Suppressor macrophage (primary cell): ENCODE measurements around the gene ITSN1.
"Not testable (repeated sequence)": the region's sequence is repeated elsewhere in the genome, so short reads cannot be mapped to it uniquely, and the experiment has no call there.

Experiments
- DNase-seq, 4 experiments: peaks; one replicate each; pipeline ENCODE4 v3.0.0-alpha.2; 2020 to 2022

Gene ITSN1

DNA sequence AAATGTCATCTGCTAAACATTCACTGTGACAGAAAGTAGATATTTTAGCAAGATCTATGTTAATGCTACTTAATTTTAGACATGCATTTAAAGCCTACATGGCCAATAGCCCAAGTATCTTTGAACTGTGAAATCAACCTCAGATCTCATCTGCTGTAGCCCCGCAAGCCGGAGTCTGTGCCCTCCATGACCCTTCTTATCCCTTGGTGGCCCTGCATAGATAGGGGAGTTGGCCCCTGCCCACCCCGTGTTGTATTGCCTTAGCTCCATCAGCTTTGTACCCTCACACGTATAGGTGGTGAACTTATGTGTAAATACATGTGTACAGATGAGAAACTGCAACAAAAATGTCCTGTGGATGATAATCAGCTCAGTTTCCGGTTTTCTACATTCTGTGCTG lies 254.8 kb downstream of the ITSN1 start:
- no peak for DNase-seq

DNA sequence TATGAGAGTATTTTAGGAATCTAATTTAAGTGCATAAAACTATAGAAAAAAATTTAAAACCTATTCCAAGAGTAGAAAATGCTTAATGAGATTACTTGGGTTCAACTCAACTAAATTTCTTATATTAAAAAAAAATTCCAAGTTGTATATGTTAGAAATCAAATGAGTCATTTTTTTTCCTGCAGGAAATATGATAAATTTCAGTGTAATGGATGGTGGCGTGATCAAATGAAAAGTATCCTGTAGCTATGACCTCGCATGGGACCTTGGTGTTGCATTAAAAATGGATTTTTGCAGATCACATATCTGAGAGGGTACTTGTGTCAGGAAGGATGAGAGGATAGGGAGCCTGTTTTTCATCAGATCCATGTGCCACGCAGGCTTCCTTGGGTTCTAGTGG lies 255.4 kb downstream of the ITSN1 start:
- DNase-seq = no peak

- no peak for DNase-seq
Observed at GRCh38 chr21:33898586-33898985, 256.3 kb downstream of the ITSN1 start.

DNA sequence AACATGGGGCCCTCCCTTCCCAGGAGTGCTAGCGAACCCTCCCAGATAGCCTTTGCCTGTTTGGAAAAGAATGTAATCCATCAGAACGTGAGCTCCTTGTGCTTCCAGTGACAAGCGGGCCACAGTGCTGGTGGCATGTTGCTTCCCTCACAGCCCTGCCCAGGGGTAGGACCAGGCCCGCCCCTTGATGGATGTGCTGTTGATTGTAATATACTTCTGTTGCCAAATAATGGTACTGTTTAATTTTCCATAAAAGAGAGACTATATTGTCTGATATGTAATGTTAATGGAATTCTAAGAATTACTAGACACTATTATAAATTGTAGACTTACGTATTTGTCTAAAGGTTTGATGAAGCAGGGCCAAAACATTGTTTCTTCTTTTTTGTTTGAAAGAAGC lies 256.9 kb downstream of the ITSN1 start:
- no peak for DNase-seq

DNA sequence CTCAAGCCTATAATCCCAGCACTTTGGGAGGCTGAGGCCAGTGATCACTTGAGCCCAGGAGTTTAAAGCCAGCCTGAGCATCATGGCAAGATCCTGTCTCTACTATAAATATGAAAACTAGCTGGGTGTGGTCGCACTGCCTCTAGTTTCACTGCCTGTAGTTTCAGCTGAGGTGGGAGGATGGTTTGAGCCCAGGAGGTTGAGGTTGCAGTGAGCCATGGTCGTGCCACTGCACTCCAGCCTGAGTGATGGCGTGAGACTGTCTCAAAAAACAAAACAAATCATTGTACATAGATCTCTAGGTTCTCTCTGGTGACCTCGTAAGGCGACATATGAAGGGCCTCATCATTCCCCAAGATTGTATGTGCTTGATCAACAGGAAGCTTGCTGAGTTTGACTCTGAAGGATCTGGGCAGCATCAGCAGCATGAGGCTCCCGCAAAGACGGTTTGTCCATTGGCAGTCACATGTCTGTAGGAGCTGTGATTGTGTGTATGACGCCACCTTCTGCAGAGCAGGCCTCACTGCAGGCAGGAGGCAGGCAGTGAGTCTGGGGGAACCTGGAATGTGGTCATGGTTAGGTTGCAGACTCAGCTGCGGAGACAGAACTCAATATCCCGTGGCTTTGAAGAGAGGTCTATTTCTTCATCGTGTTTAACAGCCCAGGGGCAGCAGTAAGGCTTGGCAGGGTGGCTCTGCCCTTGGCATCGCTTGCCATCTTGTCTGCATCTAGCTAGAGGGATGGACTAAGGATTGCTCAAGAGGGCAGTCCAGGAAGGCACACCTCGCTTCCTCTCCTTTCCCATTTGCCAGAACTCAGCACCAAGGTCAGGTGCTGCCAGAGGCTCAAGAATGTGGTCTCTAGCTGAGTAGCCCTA lies 259.3 kb downstream of the ITSN1 start:
- peak in 3 of 4 experiments; percentile 44 to 56 (median 49) for DNase-seq

- no peak for DNase-seq
Observed at GRCh38 chr21:33902349-33902748, 260.0 kb downstream of the ITSN1 start.

DNA sequence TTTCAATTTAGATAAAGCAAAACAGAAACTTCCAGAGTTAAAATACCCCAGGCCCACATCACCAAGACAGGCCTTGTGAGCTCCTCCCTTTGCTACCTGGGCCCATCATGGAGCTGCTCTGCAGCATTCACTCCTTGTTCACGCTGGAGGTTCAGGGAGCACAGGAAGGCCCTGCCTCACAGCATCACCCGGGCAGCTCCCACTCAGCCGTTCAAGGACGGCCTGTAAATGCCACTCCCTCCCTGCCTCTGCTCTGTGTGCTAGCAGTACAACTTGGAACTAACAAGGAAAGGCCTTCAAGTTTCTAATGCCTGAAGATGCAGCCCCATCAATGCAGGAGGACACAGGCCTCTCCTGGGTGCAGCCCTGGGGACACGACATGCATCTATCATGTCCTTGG lies 261.7 kb downstream of the ITSN1 start:
- DNase-seq = no peak

GRCh38 chr21:33908760-33909159 lies 266.5 kb downstream of the ITSN1 start:
- no peak for DNase-seq

GRCh38 chr21:33909756-33910155 lies 267.5 kb downstream of the ITSN1 start:
- DNase-seq = no peak

DNA sequence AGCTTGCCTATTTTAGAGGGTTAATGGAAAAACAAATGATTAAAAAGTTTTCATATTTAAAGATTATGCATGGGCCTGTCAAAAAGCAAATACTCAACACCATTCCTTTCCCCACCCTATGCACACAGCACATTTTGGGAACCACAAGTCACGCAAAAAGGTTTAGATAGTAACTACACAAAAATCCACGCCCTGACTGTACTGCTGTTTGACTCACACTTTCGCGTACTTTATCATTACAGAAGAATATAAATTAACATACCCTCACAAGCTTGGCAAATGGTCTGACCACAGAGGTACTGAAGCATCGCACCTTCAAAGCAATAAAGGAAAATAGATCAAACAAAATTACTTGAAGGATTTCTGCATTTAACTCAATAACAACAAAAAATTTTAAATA lies 271.9 kb downstream of the ITSN1 start:
- no peak for DNase-seq

DNA sequence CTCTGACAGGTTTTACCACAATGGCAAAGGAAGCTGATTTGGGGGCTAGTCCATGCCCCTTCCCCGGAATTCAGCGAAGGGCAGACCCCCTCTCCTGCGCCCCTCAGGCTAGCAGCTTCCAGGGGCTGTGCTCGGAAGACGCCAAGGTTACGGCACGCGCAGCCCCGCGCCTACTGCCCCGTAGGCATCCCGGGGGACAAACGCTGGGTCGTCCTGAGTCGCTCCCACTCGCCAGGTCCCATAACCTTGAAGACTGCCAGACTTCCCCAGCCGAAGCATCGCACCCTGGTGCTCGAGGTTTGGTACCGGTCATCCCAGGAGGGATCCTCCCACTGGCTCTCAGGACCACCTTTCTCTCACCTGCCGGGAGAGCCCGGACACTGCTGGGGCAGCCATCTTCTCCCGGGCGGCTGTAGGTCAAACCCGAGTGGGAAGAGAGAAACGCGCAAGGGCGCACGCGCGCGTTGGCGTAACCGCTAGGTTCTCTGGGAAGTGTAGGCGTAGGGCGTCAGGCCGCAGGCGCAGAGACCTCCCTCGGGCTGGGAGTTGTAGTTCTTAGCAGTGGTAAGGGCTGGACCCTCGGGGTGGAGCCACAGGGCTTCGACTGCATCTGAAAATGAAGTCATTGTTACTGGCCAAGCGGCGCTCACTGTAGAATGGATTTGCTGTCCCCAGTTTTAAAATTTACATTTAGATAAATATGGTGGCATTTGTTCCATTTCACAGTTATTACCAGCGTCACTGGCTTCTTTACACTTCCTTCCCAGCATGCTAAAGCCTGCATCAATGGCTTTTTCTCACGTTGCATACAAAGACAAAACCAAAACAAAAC lies 273.3 kb downstream of the ITSN1 start, which contains the start of gene ATP5PO:
TSS of gene ATP5PO (minus strand) at position 437 of the 832 bp plus-strand sequence. CDS start at position 396, 41 bp downstream.
- DNase-seq = peak; percentile 99 to 100 (median 100)

DNA sequence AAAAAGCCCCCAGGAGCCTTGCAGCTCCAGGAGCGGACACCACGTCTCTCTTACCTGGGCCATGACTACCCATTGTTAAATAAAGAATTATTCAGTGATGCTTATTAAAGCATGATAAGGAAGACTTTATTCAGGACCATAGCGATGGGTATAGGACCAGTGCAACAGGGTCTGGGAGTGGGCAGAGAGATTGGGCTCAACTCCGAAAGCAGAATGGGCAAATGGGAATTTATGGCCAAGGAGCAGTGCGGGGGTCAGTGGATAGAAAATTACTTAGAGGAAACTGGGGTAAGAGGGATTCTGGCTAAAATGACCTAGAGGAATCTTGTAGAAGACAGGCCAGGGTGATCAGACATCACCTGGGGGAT lies 273.9 kb downstream of the ITSN1 start:
- no peak for DNase-seq

DNA sequence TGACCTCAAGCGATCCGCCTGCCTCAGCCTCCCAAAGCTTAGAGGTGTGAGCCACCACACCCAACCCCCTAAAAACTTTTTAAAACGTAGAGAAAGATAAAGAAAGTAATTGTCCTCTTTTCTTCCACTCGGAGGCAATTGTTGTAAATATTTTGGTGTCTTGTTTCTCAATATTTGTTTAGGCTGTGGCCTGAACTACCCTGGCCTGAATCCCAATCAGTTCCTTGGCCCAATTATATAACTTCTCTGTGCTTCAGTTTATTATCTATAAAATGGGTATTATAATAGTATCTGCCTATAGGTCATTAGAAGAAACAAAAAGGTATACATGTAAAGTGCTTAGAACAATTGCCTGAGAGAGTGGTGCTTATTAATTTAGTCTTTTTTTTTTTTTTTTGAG lies 275.1 kb downstream of the ITSN1 start:
- DNase-seq = no peak

GRCh38 chr21:33924079-33924765 lies 281.9 kb downstream of the ITSN1 start:
- peak; percentile 87 to 95 (median 92) for DNase-seq

GRCh38 chr21:33924766-33925100 lies 282.4 kb downstream of the ITSN1 start:
- DNase-seq = no peak

GRCh38 chr21:33926248-33926647 lies 283.9 kb downstream of the ITSN1 start:
- DNase-seq = not testable (repeated sequence)

DNA sequence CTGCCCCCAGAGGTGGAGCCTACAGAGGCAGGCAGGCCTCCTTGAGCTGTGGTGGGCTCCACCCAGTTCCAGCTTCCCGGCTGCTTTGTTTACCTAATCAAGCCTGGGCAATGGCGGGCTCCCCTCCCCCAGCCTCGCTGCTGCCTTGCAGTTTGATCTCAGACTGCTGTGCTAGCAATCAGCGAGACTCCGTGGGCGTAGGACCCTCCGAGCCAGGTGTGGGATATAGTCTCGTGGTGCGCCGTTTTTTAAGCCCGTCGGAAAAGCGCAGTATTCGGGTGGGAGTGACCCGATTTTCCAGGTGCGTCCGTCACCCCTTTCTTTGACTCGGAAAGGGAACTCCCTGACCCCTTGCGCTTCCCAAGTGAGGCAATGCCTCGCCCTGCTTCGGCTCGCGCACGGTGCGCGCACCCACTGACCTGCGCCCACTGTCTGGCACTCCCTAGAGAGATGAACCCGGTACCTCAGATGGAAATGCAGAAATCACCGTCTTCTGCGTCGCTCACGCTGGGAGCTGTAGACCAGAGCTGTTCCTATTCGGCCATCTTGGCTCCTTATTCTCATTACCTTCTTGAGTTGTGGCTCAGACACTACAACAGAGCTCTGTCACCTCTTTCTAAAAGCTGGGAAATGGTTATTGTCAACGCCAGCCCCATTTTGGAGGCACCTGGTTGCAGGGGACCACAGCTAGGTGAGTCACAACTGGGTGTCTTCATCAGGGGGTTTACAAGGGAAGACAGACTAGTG lies 288.9 kb downstream of the ITSN1 start:
- DNase-seq = not testable (repeated sequence)

GRCh38 chr21:33931799-33932390 lies 289.6 kb downstream of the ITSN1 start:
- DNase-seq = peak; percentile 59 to 77 (median 68)

- no peak for DNase-seq
Observed at GRCh38 chr21:33932731-33933130, 290.4 kb downstream of the ITSN1 start.

GRCh38 chr21:33936301-33937038 lies 294.2 kb downstream of the ITSN1 start:
- peak; percentile 48 to 71 (median 63) for DNase-seq

DNA sequence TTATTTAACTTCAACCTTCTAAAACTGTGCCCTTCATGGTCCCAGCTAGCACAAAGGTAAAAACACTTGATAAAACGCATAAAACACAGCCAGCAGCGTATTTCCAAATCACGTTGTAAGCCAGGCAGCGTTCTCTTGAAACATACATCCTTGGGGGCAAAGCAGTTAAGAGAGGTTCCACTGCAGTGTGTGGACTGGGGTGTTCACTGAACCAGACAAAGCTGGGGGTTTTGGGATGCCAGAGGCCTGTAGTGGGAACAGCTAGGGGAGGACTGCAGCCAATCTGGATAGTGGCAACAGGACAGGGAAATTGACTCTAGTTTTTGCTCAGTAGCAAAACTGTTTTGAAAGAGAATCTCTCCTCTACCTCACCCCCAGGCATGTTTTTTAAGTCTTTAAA lies 294.8 kb downstream of the ITSN1 start:
- DNase-seq = peak in 3 of 4 experiments; percentile 15 to 42 (median 28)
